Superior temporal gyrus (tissue), 1 donor: ENCODE measurements around the gene NTSR2.

ENCODE experiments used
- DNase-seq: peaks from one replicate; pipeline ENCODE4 v3.0.0-alpha.2; 2016; ENCODE audit errors: extremely low spot score

The NTSR2 gene

GRCh38 chr2:11657646-11658045, 12.3 kb downstream of the NTSR2 start:
- DNase-seq: no peak

- no peak for DNase-seq
These were observed 12.8 kb downstream of the NTSR2 start for GRCh38 chr2:11657195-11657594.

GRCh38 chr2:11656671-11657101, 13.3 kb downstream of the NTSR2 start:
- DNase-seq: no peak

GRCh38 chr2:11656252-11656651, 13.7 kb downstream of the NTSR2 start:
- DNase-seq: no peak

- no peak for DNase-seq
These were observed 14.5 kb downstream of the NTSR2 start for GRCh38 chr2:11655495-11655894.

GRCh38 chr2:11652553-11652952, 17.4 kb downstream of the NTSR2 start:
- peak; percentile 57 for DNase-seq

GRCh38 chr2:11651856-11652548, 18.0 kb downstream of the NTSR2 start:
- DNase-seq: no peak

- DNase-seq: no peak
These were observed 20.9 kb downstream of the NTSR2 start for GRCh38 chr2:11649093-11649492.

GRCh38 chr2:11647834-11648600, 22.0 kb downstream of the NTSR2 start:
- no peak for DNase-seq

- no peak for DNase-seq
These were observed 23.5 kb downstream of the NTSR2 start for GRCh38 chr2:11646530-11646929.

GRCh38 chr2:11644293-11644692, 25.7 kb downstream of the NTSR2 start:
- no peak for DNase-seq

GRCh38 chr2:11642972-11643371, 27.0 kb downstream of the NTSR2 start:
- DNase-seq: no peak

- DNase-seq: no peak
These were observed 29.9 kb downstream of the NTSR2 start for GRCh38 chr2:11640132-11640531.

- no peak for DNase-seq
These were observed 30.5 kb downstream of the NTSR2 start for GRCh38 chr2:11639503-11639902.

GRCh38 chr2:11637546-11637945, 32.4 kb downstream of the NTSR2 start:
- no peak for DNase-seq

- no peak for DNase-seq
These were observed 33.3 kb downstream of the NTSR2 start for GRCh38 chr2:11636593-11637295.

GRCh38 chr2:11635141-11635540, 34.9 kb downstream of the NTSR2 start:
- DNase-seq: no peak

GRCh38 chr2:11634584-11634983, 35.4 kb downstream of the NTSR2 start:
- no peak for DNase-seq

GRCh38 chr2:11633923-11634478, 36.0 kb downstream of the NTSR2 start:
- DNase-seq: no peak

GRCh38 chr2:11631462-11631861, 38.5 kb downstream of the NTSR2 start:
- no peak for DNase-seq

GRCh38 chr2:11630855-11631254, 39.1 kb downstream of the NTSR2 start:
- DNase-seq: no peak

GRCh38 chr2:11629851-11630250, 40.1 kb downstream of the NTSR2 start:
- DNase-seq: no peak
